ENCODE data around the gene ZNRF1.

DNA sequence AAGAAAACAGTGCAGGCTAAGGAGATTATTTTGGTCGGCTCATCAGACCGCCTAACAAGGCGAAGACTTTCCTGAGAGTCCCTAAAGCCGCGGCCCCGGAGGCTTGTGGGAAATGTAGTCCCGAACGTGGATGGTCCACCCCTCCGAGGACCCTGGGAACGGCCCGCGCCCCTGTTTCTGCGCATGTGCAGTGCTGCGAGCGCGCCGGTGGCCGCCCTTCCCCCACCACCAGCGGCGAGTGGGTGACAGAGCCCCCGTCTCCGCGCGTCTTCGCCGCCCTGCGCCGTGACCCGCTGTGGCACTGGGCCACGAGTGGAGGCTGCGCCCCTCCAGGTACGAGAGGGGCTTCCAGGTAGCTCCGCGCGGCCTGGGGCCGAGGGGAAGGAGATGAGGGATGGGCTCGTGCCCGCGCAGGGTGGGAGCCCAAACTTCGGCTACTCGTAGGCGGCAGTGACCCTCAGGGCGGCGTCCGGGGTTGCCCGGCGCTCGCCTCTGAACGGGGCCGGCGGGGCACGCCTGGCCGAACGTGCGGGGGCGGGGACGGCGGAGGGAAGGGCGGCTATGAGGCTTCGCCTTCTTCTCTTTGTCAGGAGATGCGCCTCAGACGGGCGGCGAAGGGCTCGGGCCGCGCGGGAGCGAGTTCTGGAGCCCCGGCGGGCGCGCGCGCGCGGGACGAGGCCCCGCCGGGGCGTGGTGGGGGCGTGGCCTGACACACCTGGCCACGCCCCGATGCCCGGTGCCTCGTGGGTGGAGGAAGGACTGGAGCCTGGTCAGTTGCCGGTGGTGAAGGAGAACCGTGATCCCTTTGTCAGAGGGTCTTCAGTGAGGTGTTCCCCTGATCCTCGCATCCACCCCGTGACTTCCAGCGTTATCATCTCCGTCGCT, 149.7 kb downstream of the ZNRF1 start, which contains the start of gene ZFP1:
- TF ChIP-seq, protein P1, sequence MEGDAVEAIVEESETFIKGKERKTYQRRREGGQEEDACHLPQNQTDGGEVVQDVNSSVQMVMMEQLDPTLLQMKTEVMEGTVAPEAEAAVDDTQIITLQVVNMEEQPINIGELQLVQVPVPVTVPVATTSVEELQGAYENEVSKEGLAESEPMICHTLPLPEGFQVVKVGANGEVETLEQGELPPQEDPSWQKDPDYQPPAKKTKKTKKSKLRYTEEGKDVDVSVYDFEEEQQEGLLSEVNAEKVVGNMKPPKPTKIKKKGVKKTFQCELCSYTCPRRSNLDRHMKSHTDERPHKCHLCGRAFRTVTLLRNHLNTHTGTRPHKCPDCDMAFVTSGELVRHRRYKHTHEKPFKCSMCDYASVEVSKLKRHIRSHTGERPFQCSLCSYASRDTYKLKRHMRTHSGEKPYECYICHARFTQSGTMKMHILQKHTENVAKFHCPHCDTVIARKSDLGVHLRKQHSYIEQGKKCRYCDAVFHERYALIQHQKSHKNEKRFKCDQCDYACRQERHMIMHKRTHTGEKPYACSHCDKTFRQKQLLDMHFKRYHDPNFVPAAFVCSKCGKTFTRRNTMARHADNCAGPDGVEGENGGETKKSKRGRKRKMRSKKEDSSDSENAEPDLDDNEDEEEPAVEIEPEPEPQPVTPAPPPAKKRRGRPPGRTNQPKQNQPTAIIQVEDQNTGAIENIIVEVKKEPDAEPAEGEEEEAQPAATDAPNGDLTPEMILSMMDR (IDR thresholded peaks at IDR 0.05) = no peak
- TF ChIP-seq, protein P2, sequence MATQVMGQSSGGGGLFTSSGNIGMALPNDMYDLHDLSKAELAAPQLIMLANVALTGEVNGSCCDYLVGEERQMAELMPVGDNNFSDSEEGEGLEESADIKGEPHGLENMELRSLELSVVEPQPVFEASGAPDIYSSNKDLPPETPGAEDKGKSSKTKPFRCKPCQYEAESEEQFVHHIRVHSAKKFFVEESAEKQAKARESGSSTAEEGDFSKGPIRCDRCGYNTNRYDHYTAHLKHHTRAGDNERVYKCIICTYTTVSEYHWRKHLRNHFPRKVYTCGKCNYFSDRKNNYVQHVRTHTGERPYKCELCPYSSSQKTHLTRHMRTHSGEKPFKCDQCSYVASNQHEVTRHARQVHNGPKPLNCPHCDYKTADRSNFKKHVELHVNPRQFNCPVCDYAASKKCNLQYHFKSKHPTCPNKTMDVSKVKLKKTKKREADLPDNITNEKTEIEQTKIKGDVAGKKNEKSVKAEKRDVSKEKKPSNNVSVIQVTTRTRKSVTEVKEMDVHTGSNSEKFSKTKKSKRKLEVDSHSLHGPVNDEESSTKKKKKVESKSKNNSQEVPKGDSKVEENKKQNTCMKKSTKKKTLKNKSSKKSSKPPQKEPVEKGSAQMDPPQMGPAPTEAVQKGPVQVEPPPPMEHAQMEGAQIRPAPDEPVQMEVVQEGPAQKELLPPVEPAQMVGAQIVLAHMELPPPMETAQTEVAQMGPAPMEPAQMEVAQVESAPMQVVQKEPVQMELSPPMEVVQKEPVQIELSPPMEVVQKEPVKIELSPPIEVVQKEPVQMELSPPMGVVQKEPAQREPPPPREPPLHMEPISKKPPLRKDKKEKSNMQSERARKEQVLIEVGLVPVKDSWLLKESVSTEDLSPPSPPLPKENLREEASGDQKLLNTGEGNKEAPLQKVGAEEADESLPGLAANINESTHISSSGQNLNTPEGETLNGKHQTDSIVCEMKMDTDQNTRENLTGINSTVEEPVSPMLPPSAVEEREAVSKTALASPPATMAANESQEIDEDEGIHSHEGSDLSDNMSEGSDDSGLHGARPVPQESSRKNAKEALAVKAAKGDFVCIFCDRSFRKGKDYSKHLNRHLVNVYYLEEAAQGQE (IDR thresholded peaks at IDR 0.05; ENCODE audit: insufficient read depth in 1 of 2, low read depth in 2 of 2, low read length in 1 of 2) = no peak
- TF ChIP-seq SIN3A (IDR thresholded peaks at IDR 0.05; ENCODE audit: borderline replicate concordance, insufficient read depth, low read depth, low read length) (no peak), TCF7L2 (IDR thresholded peaks at IDR 0.05; ENCODE audit: low read depth, low read length) (no peak), POLR2AphosphoS5 (IDR thresholded peaks at IDR 0.05; ENCODE audit: low read depth, low read length) (peak; percentile 56)
